SU-DHL-6 (cell line): ENCODE data around the gene CCL17.

Source experiments
- H2AFZ ChIP-seq: fragments of 200-600 bp; sonication (generic); 2 replicates; pipeline ENCODE4 v1.6.1; 2014; ENCODE audit warnings: low read depth, mild to moderate bottlenecking, moderate library complexity, mixed read lengths, antibody characterized with exemption, low read length; ENCODE audit not compliant: severe bottlenecking
- H3F3A ChIP-seq: fragments of 200-600 bp; shearing (Covaris generic); 2 replicates; pipeline ENCODE4 v1.6.0; 2016; ENCODE audit warnings: antibody characterized with exemption, mild to moderate bottlenecking; ENCODE audit not compliant: insufficient read depth
- H3K27ac ChIP-seq: fragments of 200-600 bp; sonication (generic); 2 replicates; pipeline ENCODE4 v1.5.1; 2016; ENCODE audit warnings: low read depth, mild to moderate bottlenecking, low read length, moderate library complexity, mixed read lengths
- H3K27me3 ChIP-seq: fragments of 200-600 bp; sonication (generic), shearing (Covaris generic); 2 replicates; pipeline ENCODE4 v1.6.0; 2014; ENCODE audit warnings: mild to moderate bottlenecking, low read length
- H3K36me3 ChIP-seq: fragments of 200-600 bp; sonication (generic); 2 replicates; pipeline ENCODE4 v1.6.1; 2014; ENCODE audit warnings: mild to moderate bottlenecking, low read length, mixed read lengths
- H3K4me2 ChIP-seq: fragments of 300-600, 200-600 bp; shearing (Covaris generic), sonication (generic); 2 replicates; pipeline ENCODE4 v1.6.0; 2014; ENCODE audit warnings: low read length, low read depth, mild to moderate bottlenecking; ENCODE audit not compliant: poor library complexity, severe bottlenecking
- H3K4me3 ChIP-seq: fragments of 200-600 bp; sonication (generic); 2 replicates; pipeline ENCODE4 v1.5.1; 2014; ENCODE audit warnings: antibody characterized with exemption, low read length, mild to moderate bottlenecking, mixed read lengths; ENCODE audit not compliant: insufficient read depth, poor library complexity, severe bottlenecking
- H3K79me2 ChIP-seq: fragments of 200-600 bp; sonication (generic); 2 replicates; pipeline ENCODE4 v1.6.1; 2014; ENCODE audit warnings: mild to moderate bottlenecking, low read length, moderate library complexity; ENCODE audit not compliant: insufficient read depth
- H3K9ac ChIP-seq: fragments of 200-600 bp; sonication (generic); 2 replicates; pipeline ENCODE4 v1.7.0; 2014; ENCODE audit warnings: mild to moderate bottlenecking, low read length
- H3K9me2 ChIP-seq: fragments of 200-600 bp; sonication (generic); replicated peaks from 2 replicates; pipeline ENCODE4 v1.6.1; 2014; ENCODE audit warnings: low read length; ENCODE audit not compliant: insufficient read depth
- H3K9me3 ChIP-seq: fragments of 200-600 bp; sonication (generic); 2 replicates; pipeline ENCODE4 v1.6.1; 2014; ENCODE audit warnings: low read length, mixed read lengths; ENCODE audit not compliant: insufficient read depth
- H4K20me1 ChIP-seq: fragments of 200-600 bp; sonication (generic); 2 replicates; pipeline ENCODE4 v1.6.1; 2014; ENCODE audit warnings: low read depth, mild to moderate bottlenecking, antibody characterized with exemption, low read length, moderate library complexity, mixed read lengths
- EZH2phosphoT487 ChIP-seq: fragments of 200-600 bp; sonication (generic), shearing (Covaris generic); conservative IDR thresholded peaks from 2 replicates; pipeline ENCODE4 v1.6.1; 2018; ENCODE audit warnings: mild to moderate bottlenecking, antibody characterized with exemption, low read length, moderate library complexity, mixed read lengths
- TF ChIP-seq, protein P1 (sequence below): fragments of 200-600 bp; sonication (generic); IDR thresholded peaks from one replicate; pipeline ENCODE4 v1.5.1; 2017; ENCODE audit warnings: antibody characterized with exemption, mild to moderate bottlenecking, low read length, moderate library complexity; ENCODE audit not compliant: insufficient read depth, poor library complexity, severe bottlenecking

The CCL17 gene

DNA sequence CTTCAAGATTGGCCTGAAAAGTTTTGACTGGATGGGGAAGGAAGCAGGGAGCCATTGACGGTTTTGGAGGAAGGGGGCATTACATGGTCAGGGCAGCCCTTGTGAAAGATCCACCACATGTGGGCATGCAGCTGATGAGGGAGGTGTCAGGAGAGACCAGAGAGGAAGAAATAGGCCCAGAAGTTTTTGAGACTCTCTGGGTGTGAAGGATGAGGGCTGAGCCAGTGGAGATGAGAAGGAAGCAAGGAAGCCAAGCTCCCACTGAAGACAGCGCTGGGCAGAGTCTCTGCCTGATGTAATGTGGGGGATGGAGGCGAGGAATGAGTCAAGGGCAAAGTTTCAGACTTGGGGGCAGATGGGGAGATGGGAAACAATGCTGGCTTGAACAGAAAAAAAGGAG is 530 bp downstream of the CCL17 start:
- Histone ChIP-seq H3K9ac (no peak overlapping the region), H3K9me2 (no peaks in the 10 kb centered on the region), H3K36me3 (no peaks in the 10 kb centered on the region)

DNA sequence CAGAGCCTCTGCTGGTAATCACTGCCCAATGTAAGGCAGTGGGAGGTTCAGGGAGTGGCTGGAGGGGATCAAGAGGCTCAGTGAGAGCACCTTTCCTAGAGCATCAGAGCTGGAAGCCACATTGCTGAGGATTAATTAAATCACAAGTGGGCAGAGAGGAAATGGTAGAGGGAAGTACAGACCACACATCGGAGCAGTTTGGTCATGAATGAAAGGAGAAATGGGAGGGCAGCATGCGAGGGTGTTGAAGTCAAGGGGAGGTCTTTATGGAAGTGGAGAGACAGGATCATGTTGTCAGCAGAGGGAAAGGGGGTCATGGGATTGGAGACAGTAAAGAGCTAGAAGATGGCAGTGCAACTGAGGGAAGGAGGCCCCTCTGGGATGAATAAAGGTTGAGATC is 2.3 kb downstream of the CCL17 start:
- Histone ChIP-seq H3K4me2 (no peak overlapping the region), H3K27ac (no peak overlapping the region), H3K27me3 (no peaks in the 10 kb centered on the region), H3K4me3 (no peak overlapping the region), H3K9me2 (no peaks in the 10 kb centered on the region), H3K79me2 (no peaks in the 10 kb centered on the region), H2AFZ (no peak overlapping the region), H3K36me3 (no peaks in the 10 kb centered on the region), H3K9ac (no peak overlapping the region), H3F3A (no peaks in the 10 kb centered on the region), H4K20me1 (no peaks in the 10 kb centered on the region), H3K9me3 (no peaks in the 10 kb centered on the region)
- TF ChIP-seq, protein P1, sequence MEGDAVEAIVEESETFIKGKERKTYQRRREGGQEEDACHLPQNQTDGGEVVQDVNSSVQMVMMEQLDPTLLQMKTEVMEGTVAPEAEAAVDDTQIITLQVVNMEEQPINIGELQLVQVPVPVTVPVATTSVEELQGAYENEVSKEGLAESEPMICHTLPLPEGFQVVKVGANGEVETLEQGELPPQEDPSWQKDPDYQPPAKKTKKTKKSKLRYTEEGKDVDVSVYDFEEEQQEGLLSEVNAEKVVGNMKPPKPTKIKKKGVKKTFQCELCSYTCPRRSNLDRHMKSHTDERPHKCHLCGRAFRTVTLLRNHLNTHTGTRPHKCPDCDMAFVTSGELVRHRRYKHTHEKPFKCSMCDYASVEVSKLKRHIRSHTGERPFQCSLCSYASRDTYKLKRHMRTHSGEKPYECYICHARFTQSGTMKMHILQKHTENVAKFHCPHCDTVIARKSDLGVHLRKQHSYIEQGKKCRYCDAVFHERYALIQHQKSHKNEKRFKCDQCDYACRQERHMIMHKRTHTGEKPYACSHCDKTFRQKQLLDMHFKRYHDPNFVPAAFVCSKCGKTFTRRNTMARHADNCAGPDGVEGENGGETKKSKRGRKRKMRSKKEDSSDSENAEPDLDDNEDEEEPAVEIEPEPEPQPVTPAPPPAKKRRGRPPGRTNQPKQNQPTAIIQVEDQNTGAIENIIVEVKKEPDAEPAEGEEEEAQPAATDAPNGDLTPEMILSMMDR, result no peak
- no peak for TF ChIP-seq EZH2phosphoT487

More for the DNA sequence above, 530 bp downstream of the CCL17 start:
- Histone ChIP-seq H3K27me3 (no peaks in the 10 kb centered on the region), H3F3A (no peaks in the 10 kb centered on the region), H2AFZ (no peak overlapping the region), H3K4me3 (no peak overlapping the region), H3K4me2 (no peak overlapping the region), H3K79me2 (no peaks in the 10 kb centered on the region), H4K20me1 (no peaks in the 10 kb centered on the region), H3K9me3 (no peaks in the 10 kb centered on the region), H3K27ac (no peak overlapping the region)
- TF ChIP-seq EZH2phosphoT487, result no peak
- TF ChIP-seq, protein P1, result no peak

- Histone ChIP-seq H3K36me3 (no peaks in the 10 kb centered on the region), H3K4me3 (no peak overlapping the region), H3K4me2 (no peak overlapping the region), H4K20me1 (no peaks in the 10 kb centered on the region), H2AFZ (no peak overlapping the region), H3K27me3 (no peaks in the 10 kb centered on the region), H3K9me3 (no peaks in the 10 kb centered on the region), H3K79me2 (no peaks in the 10 kb centered on the region), H3F3A (no peaks in the 10 kb centered on the region), H3K9me2 (no peaks in the 10 kb centered on the region), H3K27ac (no peak overlapping the region), H3K9ac (no peak overlapping the region)
- TF ChIP-seq EZH2phosphoT487, result no peak
- TF ChIP-seq, protein P1, result no peak
Observed at GRCh38 chr16:57407521-57408353, 3.2 kb downstream of the CCL17 start.
